HepG2 (cell line): ENCODE results near the gene SLC6A9.

Experiments used
- FOXO1 ChIP-seq: sonication (generic); formaldehyde crosslinking; IDR thresholded peaks from 2 replicates; pipeline ENCODE4 v1.4.0; 2020; ENCODE audit warnings: missing genetic modification reagents
- MAFG ChIP-seq: sonication (generic); formaldehyde crosslinking; IDR thresholded peaks from 2 replicates; pipeline ENCODE4 v1.5.1; 2020; ENCODE audit warnings: mild to moderate bottlenecking, missing genetic modification reagents
- RFX5 ChIP-seq: IDR thresholded peaks from 2 replicates; pipeline ENCODE4 v1.6.1; 2011; ENCODE audit warnings: low read depth, low read length, improper control_type of control experiment
- SP140L ChIP-seq: sonication (generic); formaldehyde crosslinking; IDR thresholded peaks from 2 replicates; pipeline ENCODE4 v1.4.0; 2020; ENCODE audit warnings: missing genetic modification reagents, borderline replicate concordance

- TF ChIP-seq SP140L (CRISPR knock-in tag) (no peak), FOXO1 (CRISPR knock-in tag) (no peak), MAFG (CRISPR knock-in tag) (no peak), RFX5 (no peak)
These were observed 44.8 kb upstream of the SLC6A9 start for GRCh38 chr1:44076066-44076465.
